Spleen (tissue), 11 donors: ENCODE data around the gene ZNF525. TPM values are rescaled to one million over a fixed set of nuclear protein-coding genes. Genes with fewer than 3 reads are reported as not detected.
"Not testable (repeated sequence)": the region's sequence is repeated elsewhere in the genome, so short reads cannot be mapped to it uniquely, and the experiment has no call there.

ENCODE experiments used
- DNase-seq: peaks from one replicate; pipeline ENCODE4 v3.0.0-alpha.2; 2020
- H3K27ac ChIP-seq, 8 donors: fragments of 200-600 bp; sonication (generic) in 7 of 8; 1 replicate in 4 of 8; 2 replicates in 4 of 8; pipeline versions ENCODE4 v1.5.0 to v1.8.0; 2016 to 2021; ENCODE audit warnings: inconsistent platforms in 4 of 8, mild to moderate bottlenecking in 4 of 8, moderate library complexity in 1 of 8
- H3K27me3 ChIP-seq, 7 donors: fragments of 200-600 bp; sonication (generic) in 6 of 7; replicated peaks in 1 of 7; 1 replicate in 4 of 7; 2 replicates in 3 of 7; pipeline versions ENCODE4 v1.5.0 to v1.8.0; 2016 to 2021; ENCODE audit warnings: inconsistent platforms in 3 of 7, mild to moderate bottlenecking in 1 of 7
- H3K36me3 ChIP-seq, 6 donors: fragments of 200-600 bp; sonication (generic) in 5 of 6; 1 replicate in 4 of 6; 2 replicates in 2 of 6; pipeline versions ENCODE4 v1.5.0 to v1.8.0; 2016 to 2021; ENCODE audit warnings: inconsistent platforms in 2 of 6
- H3K4me1 ChIP-seq, 6 donors: fragments of 200-600 bp; sonication (generic) in 5 of 6; 1 replicate in 3 of 6; 2 replicates in 3 of 6; pipeline versions ENCODE4 v1.5.0 to v1.8.0; 2016 to 2021; ENCODE audit warnings: inconsistent platforms in 3 of 6
- H3K4me3 ChIP-seq, 8 donors: fragments of 200-600 bp; sonication (generic) in 7 of 8; 1 replicate in 4 of 8; 2 replicates in 4 of 8; pipeline versions ENCODE4 v1.5.0 to v1.8.0; 2016 to 2021; ENCODE audit warnings: inconsistent platforms in 4 of 8, mild to moderate bottlenecking in 4 of 8, moderate library complexity in 2 of 8
- H3K9me3 ChIP-seq, 8 donors: fragments of 200-600 bp; sonication (generic) in 7 of 8; 1 replicate in 4 of 8; 2 replicates in 4 of 8; pipeline versions ENCODE4 v1.5.0 to v1.8.0; 2016 to 2021; ENCODE audit warnings: inconsistent platforms in 4 of 8
- CTCF ChIP-seq, 11 experiments: fragments of 200-600 bp in 7 of 11; fragments of 450-650 bp in 4 of 11; sonication (generic) in 4 of 11; IDR thresholded peaks in 8 of 11; conservative IDR thresholded peaks in 3 of 11; 1 replicate in 7 of 11; 2 replicates in 4 of 11; pipeline versions ENCODE4 v1.4.0 to v1.8.0; 2016 to 2021; ENCODE audit warnings: antibody characterized with exemption in 11 of 11, inconsistent platforms in 4 of 11, mild to moderate bottlenecking in 1 of 11
- POLR2A ChIP-seq, 3 donors: fragments of 450-650 bp; IDR thresholded peaks; one replicate each; pipeline ENCODE4 v1.5.1; 2017; ENCODE audit warnings: antibody characterized with exemption in 3 of 3, mild to moderate bottlenecking in 1 of 3
- POLR2AphosphoS5 ChIP-seq, 3 donors: sonication (generic); formaldehyde crosslinking; IDR thresholded peaks; one replicate each; pipeline ENCODE4 v1.5.1; 2017; ENCODE audit warnings: antibody characterized with exemption in 3 of 3
- WGBS, 5 donors: extraction: QIAGEN DNeasy Blood & Tissue Kit in 3 of 5; methylation state at CpG; one replicate each; pipeline versions ENCODE4 v1.1.5 to v1.1.7; 2013 to 2018; 5-methylcytosine and 5-hydroxymethylcytosine counted together
- intact Hi-C: fragments of 100-400 bp; cut with DNase I; formaldehyde crosslinking; loops from one replicate; pipeline ENCODE4 v1.15.0; 2023; ENCODE audit warnings: low total_unique reads
- polyA plus RNA-seq, 3 donors: library from polyadenylated mRNA; stranded (reverse); fragments of 200-250 nt; gene quantifications; one replicate each; pipeline ENCODE4 v1.2.1, GENCODE V29; 2013
- total RNA-seq, 7 donors: library from RNA; depleted of rRNA in 3 of 7; stranded (reverse); fragments of >200 nt in 3 of 7; fragmentation: NEBNext Ultra II Directional in 4 of 7; extraction: Animal tissue kit (Norgen Biotek cat#: 25700) in 4 of 7; gene quantifications; one replicate each; pipeline versions ENCODE4 v1.1.0 to v1.2.1, GENCODE V29; 2016 to 2021
- donor health status: healthy with polysubstance abuse.
- donor health status: DM: no; HTN: no; CAD: no; lungs with moderate emphysema.
- donor health status: DM: no; HTN: no; CAD: no.
- donor health status: Bipolar disorder and iron deficiency.
- donor health status: healthy.
- donor health status: DM: no; HTN: no; CAD: no.
- donor health status: DM: yes; HTN: yes; CAD: no.

ZNF525 gene
- total and polyA plus RNA-seq, 10 donors: 6.1 to 20.6 (median 10.1) TPM

GRCh38 chr19:53389978-53390377 is 24.5 kb downstream of the ZNF525 start:
- Histone ChIP-seq H3K4me3 (no peak overlapping the region), H3K9me3 (peaks cover 0 to 78% (median 63%) of the 10 kb centered on the region in 8 donors), H3K4me1 (peaks cover 0 to 10% (median 8%) of the 10 kb centered on the region in 6 donors), H3K27me3 (no peaks in the 10 kb centered on the region), H3K27ac (no peak overlapping the region), H3K36me3 (peaks cover 0 to 23% (median 7%) of the 10 kb centered on the region in 6 donors)
- TF ChIP-seq POLR2A (IDR thresholded peaks at IDR 0.05) (no peak), POLR2AphosphoS5 (IDR thresholded peaks at IDR 0.05) (peak in 1 of 3 donors; percentile 22)
- 39 to 59% (median 47%) methylated on average over 21 to 22 of the region's 22 CpGs for WGBS, 5 donors
- intact Hi-C loops: no loop called here
- no peak for DNase-seq

- H3K4me3 ChIP-seq: peak overlapping the region; percentile 63 to 89 (median 80)
- intact Hi-C loops: no loop called here
- peak overlapping the region in 7 of 8 donors; percentile 46 to 88 (median 83) for H3K27ac ChIP-seq
- H3K4me1 ChIP-seq: peaks cover 6 to 30% (median 24%) of the 10 kb centered on the region in 6 donors
- peaks cover 0 to 21% (median 16%) of the 10 kb centered on the region in 6 donors for H3K36me3 ChIP-seq
- no peaks in the 10 kb centered on the region for H3K27me3 ChIP-seq
- no peak for TF ChIP-seq POLR2AphosphoS5 (IDR thresholded peaks at IDR 0.05)
- no peak for TF ChIP-seq POLR2A (IDR thresholded peaks at IDR 0.05)
- TF ChIP-seq CTCF (IDR thresholded peaks at IDR 0.05 in 8 of 11, conservative IDR thresholded peaks at IDR 0.05 in 3 of 11): no peak
- WGBS, 5 donors: 15 to 33% (median 19%) methylated on average over 15 to 18 of the region's 18 CpGs
- peak; percentile 83 for DNase-seq
- peaks cover 0 to 36% (median 17%) of the 10 kb centered on the region in 8 donors for H3K9me3 ChIP-seq
Measured at GRCh38 chr19:53394522-53394973, 29.0 kb downstream of the ZNF525 start.

DNA sequence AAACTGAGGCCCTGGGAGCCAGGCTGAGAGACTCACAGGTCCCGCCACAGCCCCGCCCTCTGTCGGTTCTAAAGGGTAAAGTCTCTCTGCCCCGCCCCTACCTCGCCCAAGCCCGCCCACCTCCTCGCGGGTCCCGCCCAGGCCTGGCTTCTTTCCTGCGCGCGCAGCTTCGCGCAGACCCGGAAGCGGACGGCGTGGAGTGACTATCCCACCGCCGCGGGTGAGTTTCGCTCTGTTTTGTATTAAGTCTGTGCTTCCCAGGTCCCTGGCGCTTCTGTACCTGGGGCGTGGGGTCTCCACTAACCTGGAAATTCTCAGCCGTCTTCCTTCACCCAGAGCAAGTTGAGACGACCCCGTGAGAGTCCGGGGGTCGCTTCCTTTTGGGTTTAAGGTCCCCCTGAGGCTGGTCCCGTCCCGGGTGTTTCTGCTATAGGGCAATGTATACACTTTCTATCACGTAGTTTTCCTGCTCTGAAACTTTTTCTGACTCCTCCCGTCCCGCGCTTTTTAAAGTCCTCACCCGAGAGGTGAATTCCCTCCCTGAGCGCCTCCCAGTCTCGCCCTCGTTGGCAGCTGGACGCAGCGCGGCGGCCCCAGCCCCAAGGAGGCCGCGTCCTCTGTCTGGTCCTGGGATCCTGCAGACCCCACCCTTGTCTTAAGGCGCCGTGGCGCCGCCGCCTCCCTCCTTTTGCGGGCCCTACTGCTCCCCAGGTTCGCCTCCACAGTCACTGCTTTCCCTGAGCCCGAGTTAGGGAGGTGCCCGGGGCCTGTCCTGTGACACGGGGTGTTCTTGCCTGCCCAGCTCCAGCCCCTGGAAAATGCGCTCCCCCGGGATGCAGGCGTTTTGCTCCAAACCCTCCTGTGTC is 29.7 kb downstream of the ZNF525 start, which contains the start of gene ZNF765:
Gene ZNF765 (plus strand): TSS at position 176 of the 866 bp plus-strand sequence. CDS start 2,867 bp downstream, outside the sequence.
- H3K4me1 ChIP-seq: peaks cover 6 to 30% (median 24%) of the 10 kb centered on the region in 6 donors
- H3K4me3 ChIP-seq: peak within 1 kb of the TSS; percentile 63 to 89 (median 80)
- TF ChIP-seq CTCF (IDR thresholded peaks at IDR 0.05 in 8 of 11, conservative IDR thresholded peaks at IDR 0.05 in 3 of 11): peak; percentile 22 to 91 (median 73)
- peak; percentile 96 to 97 (median 97) for TF ChIP-seq POLR2AphosphoS5 (IDR thresholded peaks at IDR 0.05)
- peak in 1 of 3 donors; percentile 44 for TF ChIP-seq POLR2A (IDR thresholded peaks at IDR 0.05)
- intact Hi-C loops: no loop called here
- H3K9me3 ChIP-seq: peaks cover 0 to 36% (median 11%) of the 10 kb centered on the region in 8 donors
- peak within 1 kb of the TSS; percentile 46 to 88 (median 82) for H3K27ac ChIP-seq
- H3K36me3 ChIP-seq: peaks cover 0 to 27% (median 22%) of the 10 kb centered on the region in 6 donors
- no peaks in the 10 kb centered on the region for H3K27me3 ChIP-seq
- WGBS, 5 donors: 0 to 1% (median 1%) methylated on average over 55 to 58 of the region's 58 CpGs
- DNase-seq: peak; percentile 98

DNA sequence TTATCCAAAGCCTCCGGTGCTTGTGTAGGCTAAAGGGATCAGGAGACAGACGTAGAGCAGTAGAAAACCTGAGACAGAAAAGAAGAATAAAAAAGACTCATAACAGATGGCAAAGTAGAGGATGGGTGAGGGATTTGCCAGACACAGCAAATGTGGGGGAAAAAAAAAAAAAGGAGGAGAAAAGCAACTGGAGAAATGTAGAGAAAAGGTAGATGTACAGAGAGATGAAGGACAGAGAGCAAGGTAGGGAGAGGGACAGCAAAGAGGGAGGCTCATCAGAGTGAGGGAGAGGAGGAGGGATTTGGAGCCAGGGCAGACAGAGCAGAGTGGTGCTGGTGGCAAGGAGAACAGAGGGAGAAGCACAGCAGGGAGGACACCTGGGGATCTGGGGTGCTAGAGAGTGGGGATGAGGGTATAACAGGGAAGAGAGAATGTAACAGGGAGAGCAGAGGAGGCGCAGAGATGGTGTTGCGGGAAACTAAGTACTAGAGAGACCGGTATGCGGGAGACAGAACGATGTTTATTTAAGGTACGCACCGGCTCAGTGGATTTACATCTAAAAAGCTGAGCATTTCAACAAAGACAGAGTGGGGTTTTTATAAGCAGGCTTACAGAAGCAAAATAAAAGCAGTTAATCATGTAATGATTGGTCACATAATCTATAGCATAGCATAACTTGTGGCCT is 30.5 kb downstream of the ZNF525 start:
- DNase-seq, intact Hi-C loops, H3K27me3 ChIP-seq: not testable (repeated sequence)
- peak overlapping the region in 7 of 8 donors; percentile 51 to 88 (median 83) for H3K27ac ChIP-seq
- peaks cover 0 to 35% (median 6%) of the 10 kb centered on the region in 8 donors for H3K9me3 ChIP-seq
- peaks cover 6 to 30% (median 24%) of the 10 kb centered on the region in 6 donors for H3K4me1 ChIP-seq
- H3K4me3 ChIP-seq: peak overlapping the region; percentile 63 to 89 (median 80)
- WGBS, 5 donors: 22 to 32% (median 27%) methylated on average over 9 of the region's 9 CpGs
- peaks cover under 1 to 35% (median 28%) of the 10 kb centered on the region in 6 donors for H3K36me3 ChIP-seq
